ENCODE data around the gene HP.
A peak's percentile ranks its signal among the peaks of the same experiment; 100 is the strongest.
"Not testable (repeated sequence)": the region's sequence is repeated elsewhere in the genome, so short reads cannot be mapped to it uniquely, and the experiment has no call there.

The HP gene, protein sequence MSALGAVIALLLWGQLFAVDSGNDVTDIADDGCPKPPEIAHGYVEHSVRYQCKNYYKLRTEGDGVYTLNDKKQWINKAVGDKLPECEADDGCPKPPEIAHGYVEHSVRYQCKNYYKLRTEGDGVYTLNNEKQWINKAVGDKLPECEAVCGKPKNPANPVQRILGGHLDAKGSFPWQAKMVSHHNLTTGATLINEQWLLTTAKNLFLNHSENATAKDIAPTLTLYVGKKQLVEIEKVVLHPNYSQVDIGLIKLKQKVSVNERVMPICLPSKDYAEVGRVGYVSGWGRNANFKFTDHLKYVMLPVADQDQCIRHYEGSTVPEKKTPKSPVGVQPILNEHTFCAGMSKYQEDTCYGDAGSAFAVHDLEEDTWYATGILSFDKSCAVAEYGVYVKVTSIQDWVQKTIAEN

DNA sequence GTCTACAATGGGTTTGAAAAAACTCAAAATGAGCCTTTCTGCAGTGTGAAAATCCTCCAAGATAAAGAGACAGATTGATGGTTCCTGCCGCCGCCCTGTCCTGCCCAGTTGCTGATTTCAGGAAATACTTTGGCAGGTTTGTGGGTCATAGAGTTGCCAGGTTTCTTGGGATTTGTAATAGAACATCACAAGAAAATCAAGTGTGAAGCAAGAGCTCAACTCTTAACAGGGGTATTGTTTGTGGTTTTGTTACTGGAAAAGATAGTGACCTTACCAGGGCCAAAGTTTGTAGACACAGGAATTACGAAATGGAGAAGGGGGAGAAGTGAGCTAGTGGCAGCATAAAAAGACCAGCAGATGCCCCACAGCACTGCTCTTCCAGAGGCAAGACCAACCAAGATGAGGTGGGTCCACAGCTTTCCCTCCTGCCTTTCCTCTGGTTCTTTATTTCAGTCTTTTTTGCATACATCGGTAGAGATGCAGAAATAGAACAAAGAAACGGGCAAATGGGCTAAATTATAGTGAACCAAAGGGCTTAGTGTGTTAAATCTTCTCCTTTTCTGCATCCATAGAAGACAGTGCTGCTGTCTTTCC is at the start of gene HP:
Gene HP (plus strand): TSS at position 252 of the 594 bp plus-strand sequence. CDS start 148 bp downstream, at position 400.
- DNase-seq, result not testable (repeated sequence)

DNA sequence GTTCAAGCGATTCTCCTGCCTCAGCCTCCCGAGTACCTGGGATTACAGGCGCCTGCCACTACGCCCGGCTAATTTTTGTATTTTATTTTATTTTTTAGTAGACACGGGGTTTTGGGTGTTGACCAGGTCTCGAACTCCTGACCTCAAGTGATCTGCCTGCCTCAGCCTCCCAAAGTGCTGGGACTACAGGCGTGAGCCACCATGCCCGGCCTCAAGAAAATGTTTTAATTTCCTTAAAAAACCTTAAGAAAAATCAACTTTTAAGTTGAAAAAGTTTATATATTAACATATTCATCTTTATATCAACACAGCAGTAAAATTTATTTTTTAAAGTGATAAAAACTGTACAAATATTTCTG is 46.3 kb upstream of the HP start:
- DNase-seq, result not testable (repeated sequence)

GRCh38 chr16:72008424-72009216 is 45.7 kb upstream of the HP start, which contains the start of gene DHODH:
Gene DHODH, plus strand, starts transcription at chr16:72008744. Its CDS starts 21 bp downstream, at chr16:72008765.
- DNase-seq, result peak; percentile 98

DNA sequence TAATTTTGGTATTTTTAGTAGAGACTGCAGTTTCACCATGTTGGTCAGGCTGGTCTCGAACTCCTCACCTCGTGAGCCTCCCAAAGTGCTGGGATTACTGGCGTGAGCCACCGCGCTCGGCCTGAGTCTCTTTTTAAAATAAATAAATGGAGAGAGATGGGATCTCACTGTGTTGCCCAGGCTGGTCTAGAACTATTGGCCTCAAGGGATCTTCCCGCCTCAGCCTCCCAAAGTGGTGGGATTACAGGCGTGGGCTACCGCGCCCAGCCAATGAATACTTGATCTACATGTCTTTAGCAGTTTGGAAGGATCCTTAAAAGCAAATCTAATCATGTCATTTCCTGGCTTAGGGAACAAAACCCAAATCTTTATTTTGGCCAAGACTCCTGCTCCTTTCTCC is 44.5 kb upstream of the HP start:
- no peak for DNase-seq

GRCh38 chr16:72012607-72013006 is 41.7 kb upstream of the HP start:
- no peak for DNase-seq

GRCh38 chr16:72013389-72013788 is 40.9 kb upstream of the HP start:
- DNase-seq, result peak in 1 of 2 donors; percentile 14

- no peak for DNase-seq
These were observed 40.3 kb upstream of the HP start for GRCh38 chr16:72013888-72014581.

DNA sequence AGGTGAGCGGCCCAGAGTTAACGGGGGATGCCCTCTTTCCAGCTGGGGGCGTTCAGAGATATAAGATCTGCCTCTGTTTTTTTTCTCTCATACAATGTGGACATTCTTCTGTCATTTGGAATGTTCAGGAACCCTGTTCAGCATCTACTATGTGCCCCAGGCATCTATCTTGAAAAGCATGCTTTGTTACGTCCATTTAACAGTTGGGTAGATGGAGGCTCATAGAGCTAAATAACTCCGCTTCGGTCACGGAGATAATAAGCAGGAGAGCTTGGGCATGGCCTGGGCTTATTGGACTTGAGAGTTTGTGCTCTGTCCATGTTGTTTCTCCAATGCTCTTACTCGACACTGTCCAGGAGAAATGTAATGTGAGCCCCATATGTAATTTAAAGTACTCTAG is 39.6 kb upstream of the HP start:
- no peak for DNase-seq

GRCh38 chr16:72015124-72015523 is 39.2 kb upstream of the HP start:
- DNase-seq, result no peak

DNA sequence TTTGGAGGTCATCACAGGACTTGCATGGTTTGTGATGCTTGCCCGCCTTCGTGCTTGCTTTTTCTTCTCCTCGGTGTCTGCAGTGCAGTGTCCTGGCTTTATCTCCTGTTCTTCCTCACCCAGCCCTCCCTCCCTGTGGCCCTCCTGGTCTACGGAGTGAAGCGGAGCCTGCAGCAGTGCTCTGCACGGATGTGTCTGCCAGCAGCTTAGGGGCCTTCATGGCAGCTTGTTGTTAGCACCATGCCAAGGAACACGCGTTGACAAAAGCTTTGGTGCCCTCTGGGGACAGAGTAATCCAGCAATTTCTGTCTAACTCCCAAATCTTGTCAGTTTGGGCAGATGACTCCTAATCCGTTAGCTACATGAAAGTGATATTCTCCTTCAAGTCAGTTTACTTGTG is 35.8 kb upstream of the HP start:
- DNase-seq, result no peak

DNA sequence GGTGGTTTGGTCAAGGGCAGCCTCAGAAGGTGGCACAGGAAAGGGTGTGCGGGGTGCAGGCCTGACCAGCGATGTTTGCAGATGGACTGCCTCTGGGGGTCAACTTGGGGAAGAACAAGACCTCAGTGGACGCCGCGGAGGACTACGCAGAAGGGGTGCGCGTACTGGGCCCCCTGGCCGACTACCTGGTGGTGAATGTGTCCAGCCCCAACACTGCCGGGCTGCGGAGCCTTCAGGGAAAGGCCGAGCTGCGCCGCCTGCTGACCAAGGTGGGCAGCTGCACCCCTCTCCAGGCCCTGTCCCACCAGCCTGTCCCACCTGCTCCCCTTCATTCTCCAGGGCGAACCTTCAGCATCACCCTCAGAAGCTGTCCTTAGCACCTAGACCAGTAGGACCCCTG is 33.3 kb upstream of the HP start:
- no peak for DNase-seq

DNA sequence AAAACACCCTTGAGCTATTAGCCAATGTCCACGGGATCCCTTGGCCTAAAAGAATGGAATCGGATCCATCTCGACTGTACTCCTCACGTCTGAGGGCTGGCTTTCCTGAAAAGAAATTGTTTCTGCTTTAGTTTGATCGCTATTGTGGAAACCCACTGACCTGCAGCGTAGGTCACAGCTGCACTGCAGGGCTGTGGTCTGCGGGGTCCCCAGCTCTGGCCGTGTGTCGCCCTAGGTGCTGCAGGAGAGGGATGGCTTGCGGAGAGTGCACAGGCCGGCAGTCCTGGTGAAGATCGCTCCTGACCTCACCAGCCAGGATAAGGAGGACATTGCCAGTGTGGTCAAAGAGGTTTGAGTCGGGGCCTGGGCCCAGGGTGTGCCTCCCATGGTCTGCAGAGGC is 32.2 kb upstream of the HP start:
- no peak for DNase-seq

DNA sequence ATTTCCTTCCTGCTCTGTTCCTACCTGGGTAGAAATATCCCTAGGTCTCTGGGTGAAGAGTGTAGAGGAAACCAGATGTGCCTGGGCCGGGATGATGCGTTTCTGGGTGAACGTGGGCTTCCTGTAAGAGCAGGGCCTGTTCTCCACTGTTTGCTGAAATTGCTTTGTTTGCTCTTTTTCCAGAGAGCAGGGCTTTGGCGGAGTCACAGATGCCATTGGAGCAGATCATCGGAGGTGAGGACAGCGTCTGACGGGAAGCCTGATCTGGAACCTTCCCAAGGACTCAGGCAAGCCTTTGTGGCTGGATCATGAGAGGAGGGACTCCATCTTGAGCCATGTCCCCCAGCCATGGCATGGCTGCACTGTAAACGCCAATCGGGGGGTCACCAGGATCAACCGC is 30.3 kb upstream of the HP start:
- no peak for DNase-seq

DNA sequence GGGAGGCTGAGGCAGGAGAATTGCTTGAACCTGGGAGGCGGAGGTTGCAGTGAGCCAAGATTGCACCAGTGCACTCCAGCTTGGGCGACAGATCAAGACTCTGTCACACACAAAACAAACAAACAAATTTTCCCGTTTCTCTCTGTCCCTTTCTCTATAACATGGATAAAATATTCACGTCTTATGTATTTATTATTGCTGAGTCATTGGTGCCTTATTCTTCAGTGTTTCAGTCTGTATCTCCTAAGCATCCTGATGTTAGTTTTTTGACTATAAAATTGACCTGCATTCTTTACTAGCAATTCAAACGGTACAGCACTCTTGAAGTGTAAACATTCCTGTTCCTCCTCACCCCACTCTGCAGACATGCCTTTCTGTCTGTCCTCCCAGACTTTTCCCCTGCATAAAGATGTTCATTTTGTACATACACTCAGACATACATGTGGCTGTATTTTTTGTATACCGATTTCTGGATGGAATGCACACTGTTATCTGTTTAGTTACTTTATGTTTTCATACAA is 29.4 kb upstream of the HP start:
- DNase-seq, result no peak

GRCh38 chr16:72025404-72026114 is 28.7 kb upstream of the HP start:
- no peak for DNase-seq

GRCh38 chr16:72027669-72028378 is 26.5 kb upstream of the HP start:
- DNase-seq, result no peak

GRCh38 chr16:72029567-72030271 is 24.6 kb upstream of the HP start:
- no peak for DNase-seq

- DNase-seq, result no peak
These were observed 20.9 kb upstream of the HP start for GRCh38 chr16:72033437-72033836.

- no peak for DNase-seq
These were observed 18.2 kb upstream of the HP start for GRCh38 chr16:72036098-72036497.

GRCh38 chr16:72042157-72042660 is 12.1 kb upstream of the HP start:
- no peak for DNase-seq

GRCh38 chr16:72043058-72043457 is 11.2 kb upstream of the HP start:
- no peak for DNase-seq
